HepG2 (cell line): ENCODE data around the gene RBM5. TPM values are rescaled to one million over a fixed set of nuclear protein-coding genes. Genes with fewer than 3 reads are reported as not detected.
A peak's percentile ranks its signal among the peaks of the same experiment; 100 is the strongest.

Experiments
- FOXJ3 ChIP-seq: sonication (generic); formaldehyde crosslinking; IDR thresholded peaks from 2 replicates; pipeline ENCODE4 v1.4.0; 2020; ENCODE audit warnings: missing genetic modification reagents, mild to moderate bottlenecking, borderline replicate concordance
- GPN1 ChIP-seq: sonication (generic); formaldehyde crosslinking; IDR thresholded peaks from 2 replicates; pipeline ENCODE4 v1.5.1; 2020; ENCODE audit warnings: missing genetic modification reagents, borderline replicate concordance
- MLLT10 ChIP-seq: sonication (generic); formaldehyde crosslinking; IDR thresholded peaks from 2 replicates; pipeline ENCODE4 v1.4.0; 2020; ENCODE audit warnings: missing genetic modification reagents
- NPAS2 ChIP-seq: sonication (generic); formaldehyde crosslinking; IDR thresholded peaks from 2 replicates; pipeline ENCODE4 v1.8.0; 2022; ENCODE audit warnings: mild to moderate bottlenecking, missing genetic modification reagents, borderline replicate concordance
- RBAK ChIP-seq: sonication (generic); formaldehyde crosslinking; IDR thresholded peaks from 2 replicates; pipeline ENCODE4 v1.5.1; 2020; ENCODE audit warnings: mild to moderate bottlenecking, missing genetic modification reagents
- TCF12 ChIP-seq, 2 experiments: fragments of 450-650 bp in 1 of 2; sonication (generic) in 1 of 2; formaldehyde crosslinking in 1 of 2; IDR thresholded peaks; 2 replicates each; pipeline versions ENCODE4 v1.6.1 to v1.8.0; 2017 to 2022; ENCODE audit warnings: antibody characterized with exemption in 1 of 2, mild to moderate bottlenecking in 1 of 2, missing genetic modification reagents in 1 of 2, moderate library complexity in 1 of 2
- ZNF251 ChIP-seq: sonication (generic); formaldehyde crosslinking; IDR thresholded peaks from 2 replicates; pipeline ENCODE4 v1.9.0; 2021; ENCODE audit warnings: mild to moderate bottlenecking, missing genetic modification reagents
- ZNF282 ChIP-seq: fragments of 450-650 bp; IDR thresholded peaks from 2 replicates; pipeline ENCODE4 v1.6.1; 2018; ENCODE audit not compliant: partially characterized antibody
- ZNF614 ChIP-seq: IDR thresholded peaks from 2 replicates; pipeline ENCODE4 v1.6.1; 2018; ENCODE audit warnings: missing biosample characterization, missing genetic modification reagents, inconsistent platforms, borderline replicate concordance
- polyA plus RNA-seq, 8 experiments: library from polyadenylated mRNA; depleted of rRNA in 3 of 8; stranded (reverse) in 7 of 8; unstranded in 1 of 8; fragments of >200 nt; fragmentation: Illumina TruSeq in 4 of 8; extraction: Trizol in 4 of 8; gene quantifications; 2 replicates each; pipeline versions ENCODE4 v1.2.1 to v1.2.3, GENCODE V29; 2011 to 2016; ENCODE audit warnings: low read depth in 4 of 8, missing spikeins in 1 of 8, mixed read lengths in 1 of 8; ENCODE audit not compliant: insufficient read depth in 1 of 8
- total RNA-seq, 5 experiments: library from RNA; depleted of rRNA; stranded (reverse); fragments of >200 nt; fragmentation: Illumina TruSeq; extraction: Trizol; gene quantifications; 2 replicates each; pipeline ENCODE4 v1.2.3, GENCODE V29; 2016; ENCODE audit warnings: low read depth in 1 of 5
- TF ChIP-seq, protein P1 (sequence below): sonication (generic); formaldehyde crosslinking; IDR thresholded peaks from 2 replicates; pipeline ENCODE4 v1.4.0; 2020; ENCODE audit warnings: missing genetic modification reagents
- TF ChIP-seq, protein P2 (sequence below): sonication (generic); formaldehyde crosslinking; IDR thresholded peaks from one replicate; pipeline ENCODE4 v1.5.1; 2020; ENCODE audit warnings: mild to moderate bottlenecking, missing genetic modification reagents; ENCODE audit errors: not compliant biosample characterization
- TF ChIP-seq, protein P3 (sequence below): sonication (generic); formaldehyde crosslinking; IDR thresholded peaks from 2 replicates; pipeline ENCODE4 v1.4.0; 2020; ENCODE audit warnings: missing genetic modification reagents, borderline replicate concordance

The RBM5 gene
- total and polyA plus RNA-seq, 2 of the 13 experiments (the other 11 are each of a cell fraction or from before 2014, with no cell fraction given): 106 to 204 TPM

DNA sequence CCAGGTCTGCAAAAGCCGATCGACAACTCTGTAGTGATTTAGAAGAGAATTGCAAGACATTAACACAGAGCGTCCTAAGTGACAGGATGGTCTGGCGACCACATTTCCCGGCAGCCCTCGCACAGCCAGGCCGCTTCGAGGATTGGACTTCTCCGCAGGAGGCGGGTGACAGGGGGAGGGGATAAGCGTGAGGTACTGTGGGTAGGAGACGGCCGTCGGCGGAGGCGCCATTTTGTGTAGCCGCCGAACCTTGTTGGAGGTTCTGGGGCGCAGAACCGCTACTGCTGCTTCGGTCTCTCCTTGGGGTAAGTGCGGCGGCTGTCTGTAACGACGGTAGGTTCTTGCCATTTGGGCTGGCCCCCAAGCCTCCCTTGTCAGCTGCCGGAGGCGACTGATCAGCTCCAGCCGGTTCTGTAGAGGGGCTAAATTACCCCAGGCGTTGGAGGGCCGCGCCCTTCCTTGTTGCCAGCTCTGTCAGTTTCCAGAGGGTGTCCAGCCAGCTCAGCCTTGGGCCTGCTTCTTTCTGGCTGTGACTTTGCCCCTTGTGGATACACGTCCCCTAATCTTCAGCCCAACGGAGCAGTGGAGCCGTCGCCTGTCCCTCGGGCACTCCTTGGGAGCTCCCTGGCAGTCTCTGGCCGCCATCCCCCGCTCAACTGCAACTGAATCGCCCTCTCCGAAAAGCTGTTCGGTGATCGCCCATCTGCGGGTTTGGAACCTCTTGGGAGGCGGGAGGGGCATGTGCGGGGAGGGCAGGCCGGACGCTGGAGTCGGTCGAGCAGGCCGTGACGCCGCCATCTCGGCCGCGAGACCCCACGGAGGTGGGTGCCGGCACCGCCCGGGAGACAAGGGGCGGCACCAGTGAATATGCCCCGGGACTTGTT is at the start of gene RBM5 (continued):
- TF ChIP-seq MLLT10 (CRISPR knock-in tag): no peak
- no peak for TF ChIP-seq FOXJ3 (CRISPR knock-in tag)
- TF ChIP-seq, protein P1, sequence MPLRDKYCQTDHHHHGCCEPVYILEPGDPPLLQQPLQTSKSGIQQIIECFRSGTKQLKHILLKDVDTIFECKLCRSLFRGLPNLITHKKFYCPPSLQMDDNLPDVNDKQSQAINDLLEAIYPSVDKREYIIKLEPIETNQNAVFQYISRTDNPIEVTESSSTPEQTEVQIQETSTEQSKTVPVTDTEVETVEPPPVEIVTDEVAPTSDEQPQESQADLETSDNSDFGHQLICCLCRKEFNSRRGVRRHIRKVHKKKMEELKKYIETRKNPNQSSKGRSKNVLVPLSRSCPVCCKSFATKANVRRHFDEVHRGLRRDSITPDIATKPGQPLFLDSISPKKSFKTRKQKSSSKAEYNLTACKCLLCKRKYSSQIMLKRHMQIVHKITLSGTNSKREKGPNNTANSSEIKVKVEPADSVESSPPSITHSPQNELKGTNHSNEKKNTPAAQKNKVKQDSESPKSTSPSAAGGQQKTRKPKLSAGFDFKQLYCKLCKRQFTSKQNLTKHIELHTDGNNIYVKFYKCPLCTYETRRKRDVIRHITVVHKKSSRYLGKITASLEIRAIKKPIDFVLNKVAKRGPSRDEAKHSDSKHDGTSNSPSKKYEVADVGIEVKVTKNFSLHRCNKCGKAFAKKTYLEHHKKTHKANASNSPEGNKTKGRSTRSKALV: no peak
- TF ChIP-seq ZNF251 (CRISPR knock-in tag): no peak
- TF ChIP-seq GPN1 (CRISPR knock-in tag): no peak
- TF ChIP-seq, protein P2, sequence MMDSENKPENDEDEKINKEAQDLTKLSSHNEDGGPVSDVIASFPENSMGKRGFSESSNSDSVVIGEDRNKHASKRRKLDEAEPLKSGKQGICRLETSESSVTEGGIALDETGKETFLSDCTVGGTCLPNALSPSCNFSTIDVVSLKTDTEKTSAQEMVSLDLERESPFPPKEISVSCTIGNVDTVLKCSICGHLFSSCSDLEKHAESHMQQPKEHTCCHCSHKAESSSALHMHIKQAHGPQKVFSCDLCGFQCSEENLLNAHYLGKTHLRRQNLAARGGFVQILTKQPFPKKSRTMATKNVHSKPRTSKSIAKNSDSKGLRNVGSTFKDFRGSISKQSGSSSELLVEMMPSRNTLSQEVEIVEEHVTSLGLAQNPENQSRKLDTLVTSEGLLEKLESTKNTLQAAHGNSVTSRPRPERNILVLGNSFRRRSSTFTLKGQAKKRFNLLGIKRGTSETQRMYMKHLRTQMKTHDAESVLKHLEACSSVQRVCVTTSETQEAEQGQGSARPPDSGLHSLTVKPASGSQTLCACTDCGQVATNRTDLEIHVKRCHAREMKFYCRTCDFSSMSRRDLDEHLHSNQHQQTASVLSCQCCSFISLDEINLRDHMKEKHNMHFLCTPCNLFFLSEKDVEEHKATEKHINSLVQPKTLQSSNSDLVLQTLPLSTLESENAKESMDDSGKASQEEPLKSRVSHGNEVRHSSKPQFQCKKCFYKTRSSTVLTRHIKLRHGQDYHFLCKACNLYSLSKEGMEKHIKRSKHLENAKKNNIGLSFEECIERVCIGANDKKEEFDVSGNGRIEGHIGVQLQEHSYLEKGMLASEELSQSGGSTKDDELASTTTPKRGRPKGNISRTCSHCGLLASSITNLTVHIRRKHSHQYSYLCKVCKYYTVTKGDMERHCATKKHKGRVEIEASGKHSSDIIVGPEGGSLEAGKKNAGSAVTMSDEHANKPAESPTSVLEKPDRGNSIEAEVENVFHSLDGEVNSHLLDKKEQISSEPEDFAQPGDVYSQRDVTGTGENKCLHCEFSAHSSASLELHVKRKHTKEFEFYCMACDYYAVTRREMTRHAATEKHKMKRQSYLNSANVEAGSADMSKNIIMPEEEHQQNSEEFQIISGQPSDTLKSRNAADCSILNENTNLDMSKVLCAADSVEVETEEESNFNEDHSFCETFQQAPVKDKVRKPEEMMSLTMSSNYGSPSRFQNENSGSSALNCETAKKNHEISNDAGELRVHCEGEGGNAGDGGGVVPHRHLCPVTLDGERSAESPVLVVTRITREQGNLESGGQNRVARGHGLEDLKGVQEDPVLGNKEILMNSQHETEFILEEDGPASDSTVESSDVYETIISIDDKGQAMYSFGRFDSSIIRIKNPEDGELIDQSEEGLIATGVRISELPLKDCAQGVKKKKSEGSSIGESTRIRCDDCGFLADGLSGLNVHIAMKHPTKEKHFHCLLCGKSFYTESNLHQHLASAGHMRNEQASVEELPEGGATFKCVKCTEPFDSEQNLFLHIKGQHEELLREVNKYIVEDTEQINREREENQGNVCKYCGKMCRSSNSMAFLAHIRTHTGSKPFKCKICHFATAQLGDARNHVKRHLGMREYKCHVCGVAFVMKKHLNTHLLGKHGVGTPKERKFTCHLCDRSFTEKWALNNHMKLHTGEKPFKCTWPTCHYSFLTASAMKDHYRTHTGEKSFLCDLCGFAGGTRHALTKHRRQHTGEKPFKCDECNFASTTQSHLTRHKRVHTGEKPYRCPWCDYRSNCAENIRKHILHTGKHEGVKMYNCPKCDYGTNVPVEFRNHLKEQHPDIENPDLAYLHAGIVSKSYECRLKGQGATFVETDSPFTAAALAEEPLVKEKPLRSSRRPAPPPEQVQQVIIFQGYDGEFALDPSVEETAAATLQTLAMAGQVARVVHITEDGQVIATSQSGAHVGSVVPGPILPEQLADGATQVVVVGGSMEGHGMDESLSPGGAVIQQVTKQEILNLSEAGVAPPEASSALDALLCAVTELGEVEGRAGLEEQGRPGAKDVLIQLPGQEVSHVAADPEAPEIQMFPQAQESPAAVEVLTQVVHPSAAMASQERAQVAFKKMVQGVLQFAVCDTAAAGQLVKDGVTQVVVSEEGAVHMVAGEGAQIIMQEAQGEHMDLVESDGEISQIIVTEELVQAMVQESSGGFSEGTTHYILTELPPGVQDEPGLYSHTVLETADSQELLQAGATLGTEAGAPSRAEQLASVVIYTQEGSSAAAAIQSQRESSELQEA (CRISPR knock-in tag): peak; percentile 64
- TF ChIP-seq, protein P3, sequence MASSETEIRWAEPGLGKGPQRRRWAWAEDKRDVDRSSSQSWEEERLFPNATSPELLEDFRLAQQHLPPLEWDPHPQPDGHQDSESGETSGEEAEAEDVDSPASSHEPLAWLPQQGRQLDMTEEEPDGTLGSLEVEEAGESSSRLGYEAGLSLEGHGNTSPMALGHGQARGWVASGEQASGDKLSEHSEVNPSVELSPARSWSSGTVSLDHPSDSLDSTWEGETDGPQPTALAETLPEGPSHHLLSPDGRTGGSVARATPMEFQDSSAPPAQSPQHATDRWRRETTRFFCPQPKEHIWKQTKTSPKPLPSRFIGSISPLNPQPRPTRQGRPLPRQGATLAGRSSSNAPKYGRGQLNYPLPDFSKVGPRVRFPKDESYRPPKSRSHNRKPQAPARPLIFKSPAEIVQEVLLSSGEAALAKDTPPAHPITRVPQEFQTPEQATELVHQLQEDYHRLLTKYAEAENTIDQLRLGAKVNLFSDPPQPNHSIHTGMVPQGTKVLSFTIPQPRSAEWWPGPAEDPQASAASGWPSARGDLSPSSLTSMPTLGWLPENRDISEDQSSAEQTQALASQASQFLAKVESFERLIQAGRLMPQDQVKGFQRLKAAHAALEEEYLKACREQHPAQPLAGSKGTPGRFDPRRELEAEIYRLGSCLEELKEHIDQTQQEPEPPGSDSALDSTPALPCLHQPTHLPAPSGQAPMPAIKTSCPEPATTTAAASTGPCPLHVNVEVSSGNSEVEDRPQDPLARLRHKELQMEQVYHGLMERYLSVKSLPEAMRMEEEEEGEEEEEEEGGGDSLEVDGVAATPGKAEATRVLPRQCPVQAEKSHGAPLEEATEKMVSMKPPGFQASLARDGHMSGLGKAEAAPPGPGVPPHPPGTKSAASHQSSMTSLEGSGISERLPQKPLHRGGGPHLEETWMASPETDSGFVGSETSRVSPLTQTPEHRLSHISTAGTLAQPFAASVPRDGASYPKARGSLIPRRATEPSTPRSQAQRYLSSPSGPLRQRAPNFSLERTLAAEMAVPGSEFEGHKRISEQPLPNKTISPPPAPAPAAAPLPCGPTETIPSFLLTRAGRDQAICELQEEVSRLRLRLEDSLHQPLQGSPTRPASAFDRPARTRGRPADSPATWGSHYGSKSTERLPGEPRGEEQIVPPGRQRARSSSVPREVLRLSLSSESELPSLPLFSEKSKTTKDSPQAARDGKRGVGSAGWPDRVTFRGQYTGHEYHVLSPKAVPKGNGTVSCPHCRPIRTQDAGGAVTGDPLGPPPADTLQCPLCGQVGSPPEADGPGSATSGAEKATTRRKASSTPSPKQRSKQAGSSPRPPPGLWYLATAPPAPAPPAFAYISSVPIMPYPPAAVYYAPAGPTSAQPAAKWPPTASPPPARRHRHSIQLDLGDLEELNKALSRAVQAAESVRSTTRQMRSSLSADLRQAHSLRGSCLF: no peak
- TF ChIP-seq NPAS2 (CRISPR knock-in tag): no peak
- TF ChIP-seq ZNF614 (CRISPR knock-in tag): peak; percentile 3; the same call in 1 of the 2 replicates
- no peak for TF ChIP-seq TCF12 (IDR thresholded peaks at IDR 0.05)
- TF ChIP-seq TCF12 (CRISPR knock-in tag; IDR thresholded peaks at IDR 0.05): peak; percentile 40; the same call in 1 of the 2 replicates
- TF ChIP-seq RBAK (CRISPR knock-in tag): no peak
- no peak for TF ChIP-seq ZNF282
